ENCODE measurements around the gene MED26. TPM values are rescaled to one million over a fixed set of nuclear protein-coding genes. Genes with fewer than 3 reads are reported as not detected.
A peak's percentile ranks its signal among the peaks of the same experiment; 100 is the strongest.

The MED26 gene
- total RNA-seq, 8 experiments from 2014 or later = 5.2 to 18.5 (median 7.0) TPM

- peak in 2 of 8 experiments; percentile 4 to 11 for ATAC-seq (replicated peaks in 6 of 8)
- Histone ChIP-seq H3K4me1 (replicated peaks in 1 of 2) (peaks cover 22 to 41% of the 10 kb centered on the region in 2 donors), H3K27ac (no peak overlapping the region), H3K4me3 (no peak overlapping the region)
- in situ Hi-C loops (cut with MboI; ENCODE audit: low pct_unique_long_range_greater_than_20kb in 2 of 9, low sequenced_read_pairs in 9 of 9, unreplicated experiment in 9 of 9) = no loop called here
- 34 to 100% (median 76%) methylated on average over 1 to 5 of the region's 10 CpGs; no CpG with 5 or more reads in 3 of the 10 experiments for WGBS, 10 experiments
Observed at GRCh38 chr19:16591803-16592556, 36.0 kb downstream of the MED26 start.

GRCh38 chr19:16590876-16591802 is 36.9 kb downstream of the MED26 start:
- Histone ChIP-seq H3K27ac (no peak overlapping the region), H3K4me3 (no peak overlapping the region), H3K4me1 (replicated peaks in 1 of 2) (peaks cover 29 to 49% of the 10 kb centered on the region in 2 donors)
- ATAC-seq (replicated peaks in 6 of 8) = no peak
- 78 to 100% (median 91%) methylated on average over 1 to 8 of the region's 9 CpGs for WGBS, 10 experiments
- in situ Hi-C loops (cut with MboI; ENCODE audit: low pct_unique_long_range_greater_than_20kb in 2 of 9, low sequenced_read_pairs in 9 of 9, unreplicated experiment in 9 of 9) = no loop called here

- 100% methylated on average over 1 of the region's 3 CpGs; no CpG with 5 or more reads in 9 of the 10 experiments for WGBS, 10 experiments
- peak overlapping the region in 1 of 2 donors; percentile 15 for H3K27ac ChIP-seq
- in situ Hi-C loops (cut with MboI; ENCODE audit: low pct_unique_long_range_greater_than_20kb in 2 of 9, low sequenced_read_pairs in 9 of 9, unreplicated experiment in 9 of 9) = no loop called here
- H3K4me1 ChIP-seq (replicated peaks in 1 of 2) = peaks cover 32 to 51% of the 10 kb centered on the region in 2 donors
- H3K4me3 ChIP-seq = no peak overlapping the region
- no peak for ATAC-seq (replicated peaks in 6 of 8)
Observed at GRCh38 chr19:16589917-16590316, 38.1 kb downstream of the MED26 start.

- no peak for ATAC-seq (replicated peaks in 6 of 8)
- Histone ChIP-seq H3K27ac (no peak overlapping the region), H3K4me1 (replicated peaks in 1 of 2) (peaks cover 39 to 58% of the 10 kb centered on the region in 2 donors), H3K4me3 (no peak overlapping the region)
- WGBS, 10 experiments = 0 to 100% (median 89%) methylated on average over 1 to 8 of the region's 11 CpGs
- in situ Hi-C loops (cut with MboI; ENCODE audit: low pct_unique_long_range_greater_than_20kb in 2 of 9, low sequenced_read_pairs in 9 of 9, unreplicated experiment in 9 of 9) = no loop called here
Observed at GRCh38 chr19:16588824-16589577, 39.0 kb downstream of the MED26 start.

- 0 to 80% (median 59%) methylated on average over 1 to 15 of the region's 26 CpGs; no CpG with 5 or more reads in 3 of the 10 experiments for WGBS, 10 experiments
- in situ Hi-C loops (cut with MboI; ENCODE audit: low pct_unique_long_range_greater_than_20kb in 2 of 9, low sequenced_read_pairs in 9 of 9, unreplicated experiment in 9 of 9) = no loop called here
- ATAC-seq (replicated peaks in 6 of 8) = peak in 3 of 8 experiments; percentile 2 to 19 (median 13)
- Histone ChIP-seq H3K27ac (peak overlapping the region in 1 of 2 donors; percentile 12), H3K4me1 (replicated peaks in 1 of 2) (peaks cover 46 to 67% of the 10 kb centered on the region in 2 donors), H3K4me3 (no peak overlapping the region)
Observed at GRCh38 chr19:16587833-16588823, 39.9 kb downstream of the MED26 start.

- 0 to 70% (median 33%) methylated on average over 1 to 9 of the region's 20 CpGs; no CpG with 5 or more reads in 4 of the 10 experiments for WGBS, 10 experiments
- in situ Hi-C loops (cut with MboI; ENCODE audit: low pct_unique_long_range_greater_than_20kb in 2 of 9, low sequenced_read_pairs in 9 of 9, unreplicated experiment in 9 of 9) = no loop called here
- H3K4me3 ChIP-seq = no peak overlapping the region
- H3K4me1 ChIP-seq (replicated peaks in 1 of 2) = peaks cover 46 to 74% of the 10 kb centered on the region in 2 donors
- peak overlapping the region in 1 of 2 donors; percentile 12 for H3K27ac ChIP-seq
- peak in 6 of 8 experiments; percentile 2 to 45 (median 32) for ATAC-seq (replicated peaks in 6 of 8)
Observed at GRCh38 chr19:16586991-16587832, 40.8 kb downstream of the MED26 start.

- Histone ChIP-seq H3K4me1 (replicated peaks in 1 of 2) (peaks cover 41 to 74% of the 10 kb centered on the region in 2 donors), H3K4me3 (no peak overlapping the region), H3K27ac (peak overlapping the region in 1 of 2 donors; percentile 27)
- in situ Hi-C loops (cut with MboI; ENCODE audit: low pct_unique_long_range_greater_than_20kb in 2 of 9, low sequenced_read_pairs in 9 of 9, unreplicated experiment in 9 of 9) = no loop called here
- 81 to 100% methylated on average over 1 to 3 of the region's 9 CpGs; no CpG with 5 or more reads in 8 of the 10 experiments for WGBS, 10 experiments
- ATAC-seq (replicated peaks in 6 of 8) = no peak
Observed at GRCh38 chr19:16586477-16586871, 41.5 kb downstream of the MED26 start.

GRCh38 chr19:16585808-16586476 is 42.1 kb downstream of the MED26 start:
- 33 to 100% (median 99%) methylated on average over 1 to 7 of the region's 11 CpGs; no CpG with 5 or more reads in 2 of the 10 experiments for WGBS, 10 experiments
- H3K4me1 ChIP-seq (replicated peaks in 1 of 2) = peaks cover 41 to 72% of the 10 kb centered on the region in 2 donors
- ATAC-seq (replicated peaks in 6 of 8) = no peak

GRCh38 chr19:16585094-16585801 is 42.8 kb downstream of the MED26 start:
- WGBS, 10 experiments = 70 to 100% (median 80%) methylated on average over 1 to 11 of the region's 13 CpGs; no CpG with 5 or more reads in 5 of the 10 experiments
- peak overlapping the region in 1 of 5 donors; percentile 29 for H3K4me3 ChIP-seq
- ATAC-seq (replicated peaks in 6 of 8) = peak in 1 of 8 experiments; percentile 3

More at GRCh38 chr19:16585808-16586476, 42.1 kb downstream of the MED26 start:
- H3K27ac ChIP-seq = no peak overlapping the region
- H3K4me3 ChIP-seq = no peak overlapping the region
- in situ Hi-C loops (cut with MboI; ENCODE audit: low pct_unique_long_range_greater_than_20kb in 2 of 9, low sequenced_read_pairs in 9 of 9, unreplicated experiment in 9 of 9) = no loop called here

More at GRCh38 chr19:16585094-16585801, 42.8 kb downstream of the MED26 start:
- in situ Hi-C loops (cut with MboI; ENCODE audit: low pct_unique_long_range_greater_than_20kb in 2 of 9, low sequenced_read_pairs in 9 of 9, unreplicated experiment in 9 of 9) = no loop called here
- Histone ChIP-seq H3K4me1 (replicated peaks in 1 of 2) (peaks cover 41 to 72% of the 10 kb centered on the region in 2 donors), H3K27ac (peak overlapping the region; percentile 47 to 66)

Data from motor neuron (in vitro differentiated cells).